HG02588 (cell line): ENCODE data around the gene ING2.
"Not testable (repeated sequence)": the region's sequence is repeated elsewhere in the genome, so short reads cannot be mapped to it uniquely, and the experiment has no call there.

Source experiments
- ATAC-seq: cut with Tn5 transposase; IDR thresholded peaks from one replicate; pipeline ENCODE4 v1.9.1; 2021; ENCODE audit warnings: mild to moderate bottlenecking, moderate library complexity; ENCODE audit not compliant: unreplicated experiment

ING2 gene, protein sequence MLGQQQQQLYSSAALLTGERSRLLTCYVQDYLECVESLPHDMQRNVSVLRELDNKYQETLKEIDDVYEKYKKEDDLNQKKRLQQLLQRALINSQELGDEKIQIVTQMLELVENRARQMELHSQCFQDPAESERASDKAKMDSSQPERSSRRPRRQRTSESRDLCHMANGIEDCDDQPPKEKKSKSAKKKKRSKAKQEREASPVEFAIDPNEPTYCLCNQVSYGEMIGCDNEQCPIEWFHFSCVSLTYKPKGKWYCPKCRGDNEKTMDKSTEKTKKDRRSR

DNA sequence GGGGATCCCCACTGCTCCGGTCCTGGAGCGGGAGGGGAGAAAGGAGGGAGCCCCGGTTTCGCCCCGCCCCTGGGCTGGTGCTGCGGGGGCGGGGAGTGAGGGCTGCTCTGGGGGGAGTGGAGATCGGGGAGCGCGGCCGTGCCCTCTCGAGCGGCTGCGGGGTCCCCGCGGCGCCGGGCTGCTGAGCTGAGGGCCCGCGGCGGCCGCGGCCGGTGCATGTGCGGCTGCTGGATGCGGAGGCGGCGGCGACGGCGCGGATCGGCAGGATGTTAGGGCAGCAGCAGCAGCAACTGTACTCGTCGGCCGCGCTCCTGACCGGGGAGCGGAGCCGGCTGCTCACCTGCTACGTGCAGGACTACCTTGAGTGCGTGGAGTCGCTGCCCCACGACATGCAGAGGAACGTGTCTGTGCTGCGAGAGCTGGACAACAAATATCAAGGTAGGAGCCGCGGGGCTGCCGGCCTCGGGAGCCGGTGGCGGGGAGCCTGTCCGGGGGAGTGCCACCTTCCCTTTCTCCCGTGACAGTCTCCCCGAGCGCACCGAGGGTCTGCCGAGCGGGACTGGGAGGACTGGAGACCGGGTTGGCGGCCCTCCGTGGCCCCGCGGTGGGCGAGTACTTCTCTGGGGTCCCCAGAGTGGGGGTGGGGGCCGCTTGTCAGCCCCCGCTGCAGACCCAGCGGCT lies at the start of gene ING2:
Gene ING2 (plus strand): TSS at position 129 of the 681 bp plus-strand sequence. CDS start 138 bp downstream, at position 267.
- ATAC-seq, result peak; percentile 48

DNA sequence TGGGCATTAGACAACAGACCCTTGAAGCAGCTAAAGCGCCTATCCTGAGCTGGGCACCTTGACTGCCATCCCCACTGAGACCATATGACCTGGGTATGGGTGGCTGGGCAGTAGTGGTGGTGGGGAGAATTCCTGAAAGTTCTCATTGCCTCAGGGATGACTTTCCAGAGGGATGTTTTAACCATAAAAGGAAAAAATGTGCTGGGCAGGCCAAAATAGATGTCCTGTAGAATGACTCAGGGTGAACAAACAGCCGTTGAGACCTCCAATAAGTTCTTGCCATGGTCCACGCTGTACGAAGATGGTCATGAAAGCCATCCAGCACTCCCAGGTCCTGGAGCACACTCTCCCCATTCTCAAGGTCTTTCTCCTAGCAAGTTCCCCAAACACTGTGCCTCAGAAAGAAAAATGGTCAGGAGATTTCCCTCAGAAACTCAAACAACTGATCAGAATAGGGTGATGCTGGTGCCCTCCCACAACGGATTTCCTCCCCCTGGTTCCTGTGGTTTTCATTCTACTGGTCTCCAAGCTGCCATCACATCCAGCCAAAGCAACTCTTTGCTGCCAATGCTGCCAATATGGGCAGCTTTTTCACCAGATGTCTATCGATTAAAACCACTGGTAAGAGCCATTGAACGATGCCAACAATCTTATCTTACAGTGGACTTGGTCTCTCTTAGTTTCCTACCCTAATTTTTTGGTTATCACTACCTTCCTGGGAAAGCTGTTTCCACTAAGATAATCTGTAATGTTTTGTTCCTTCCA lies 49.2 kb upstream of the ING2 start:
- no peak for ATAC-seq

DNA sequence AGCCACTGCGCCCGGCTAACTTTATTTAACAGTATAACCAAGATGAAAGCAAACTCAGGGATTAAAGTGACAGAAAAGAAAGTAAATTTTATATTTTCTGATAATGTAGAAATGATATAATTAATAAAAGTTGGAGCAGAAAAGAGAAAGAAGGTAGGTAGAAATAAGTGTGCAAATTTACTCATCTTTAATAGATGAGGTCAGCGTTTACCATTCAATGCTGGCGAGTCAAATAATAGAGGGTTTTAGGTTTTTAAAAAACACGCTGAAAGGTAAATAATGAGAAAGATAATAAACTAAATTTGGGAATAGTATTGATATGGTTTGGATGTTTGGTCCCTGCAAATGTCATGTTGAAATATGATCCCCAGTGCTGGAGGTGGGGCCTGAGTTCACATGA lies 46.9 kb upstream of the ING2 start:
- ATAC-seq, result no peak

DNA sequence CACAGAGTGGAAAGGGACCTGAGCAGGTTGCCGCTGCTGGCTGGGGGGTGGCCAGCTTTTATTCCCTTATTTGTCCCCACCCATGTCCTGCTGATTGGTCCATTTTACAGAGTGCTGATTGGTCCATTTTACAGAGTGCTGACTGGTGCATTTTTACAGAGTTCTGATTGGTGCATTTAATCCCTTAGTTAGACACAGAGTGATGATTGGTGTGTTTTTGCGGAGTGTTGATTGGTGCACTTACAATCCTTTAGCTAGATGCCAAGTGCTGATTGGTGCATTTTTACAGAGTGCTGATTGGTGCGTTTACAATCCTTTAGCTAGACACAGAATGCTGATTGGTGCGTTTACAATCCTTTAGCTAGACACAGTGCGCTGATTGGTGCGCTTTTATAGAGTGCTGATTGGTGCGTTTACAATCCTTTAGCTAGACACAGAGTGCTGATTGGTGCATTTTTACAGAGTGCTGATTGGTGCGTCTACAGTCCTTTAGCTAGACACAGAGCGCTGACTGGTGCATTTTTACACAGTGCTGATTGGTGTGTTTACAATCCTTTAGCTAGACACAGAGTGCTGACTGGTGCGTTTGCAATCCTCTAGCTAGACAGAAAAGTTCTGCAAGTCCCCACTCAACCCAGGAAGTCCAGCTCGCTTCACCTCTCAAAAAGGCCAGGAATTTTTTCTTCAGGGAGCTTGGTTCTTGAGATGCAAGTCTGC lies 40.8 kb upstream of the ING2 start:
- ATAC-seq, result not testable (repeated sequence)

DNA sequence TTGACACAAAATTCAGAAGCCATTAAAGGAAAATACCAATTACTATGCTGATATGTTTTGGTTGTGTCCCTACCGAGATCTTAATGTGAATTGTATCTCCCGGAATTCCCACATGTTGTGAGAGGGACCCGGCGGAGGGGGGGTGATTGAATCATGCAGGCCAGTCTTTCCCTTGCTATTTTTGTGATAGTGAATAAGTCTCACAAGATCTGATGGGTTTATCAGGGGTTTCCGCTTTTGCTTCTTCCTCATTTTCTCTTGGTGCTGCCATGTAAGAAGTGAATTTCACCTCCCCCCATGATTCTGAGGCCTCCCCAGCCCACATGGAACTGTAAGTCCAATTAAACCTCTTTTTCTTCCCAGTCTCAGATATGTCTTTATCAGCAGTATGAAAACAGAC lies 39.0 kb upstream of the ING2 start:
- not testable (repeated sequence) for ATAC-seq

DNA sequence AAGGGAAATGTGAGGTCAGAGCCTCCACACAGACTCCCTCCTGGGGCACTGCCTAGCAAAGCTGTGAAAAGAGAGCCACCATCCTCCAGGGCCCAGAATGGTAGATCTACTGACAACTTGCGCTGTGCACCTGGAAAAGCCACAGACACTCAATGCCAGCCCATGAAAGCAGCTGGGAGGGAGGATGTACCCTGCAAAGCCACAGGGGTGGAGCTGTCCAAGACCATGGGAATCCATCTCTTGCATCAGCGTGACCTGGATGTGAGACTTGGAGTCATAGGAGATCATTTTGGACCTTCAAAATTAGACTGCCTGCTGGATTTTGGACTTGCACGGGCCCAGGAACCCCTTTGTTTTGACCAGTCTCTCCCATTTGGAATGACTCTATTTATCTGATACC lies 37.6 kb upstream of the ING2 start:
- ATAC-seq, result no peak

DNA sequence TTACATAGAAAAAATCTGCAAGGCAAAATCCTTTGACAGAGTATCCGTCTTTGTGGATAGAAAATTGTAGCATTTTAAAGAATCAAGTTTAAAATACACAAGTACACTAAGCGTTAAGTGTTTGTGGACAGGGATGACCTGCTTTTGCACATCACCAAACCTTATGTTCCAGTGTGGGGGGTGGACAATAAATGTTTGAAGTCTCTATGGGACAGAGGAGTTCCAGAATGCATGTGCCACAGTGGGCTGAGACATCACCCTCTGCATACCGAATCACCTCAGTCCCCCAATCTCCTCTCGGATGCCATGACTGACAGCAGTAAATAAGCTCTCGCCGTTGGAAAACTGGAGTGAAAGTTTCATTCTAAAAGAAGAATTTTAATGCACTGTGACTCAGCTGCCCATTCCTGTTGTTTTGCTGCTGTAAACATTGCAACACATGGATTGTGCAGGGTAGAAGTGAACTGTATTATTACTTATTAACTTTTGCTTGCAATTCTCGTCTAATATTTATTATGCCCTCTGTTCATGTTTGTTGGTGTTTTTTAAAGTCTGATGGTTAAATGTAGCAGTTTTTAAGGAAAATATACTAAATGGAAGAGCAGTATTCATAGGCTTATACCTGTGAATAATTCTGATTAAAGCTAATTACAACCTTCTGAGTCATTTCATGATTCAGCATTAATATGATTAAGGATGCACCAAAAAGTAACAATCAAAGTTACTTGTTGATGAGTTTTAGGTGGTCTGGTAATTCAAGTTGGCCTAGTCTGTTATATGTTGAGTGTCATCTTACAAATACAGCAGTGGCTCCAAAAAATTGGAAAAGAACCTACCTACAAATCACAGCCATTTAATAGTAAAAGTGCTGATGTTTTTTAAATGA lies 36.4 kb upstream of the ING2 start:
- ATAC-seq, result no peak

DNA sequence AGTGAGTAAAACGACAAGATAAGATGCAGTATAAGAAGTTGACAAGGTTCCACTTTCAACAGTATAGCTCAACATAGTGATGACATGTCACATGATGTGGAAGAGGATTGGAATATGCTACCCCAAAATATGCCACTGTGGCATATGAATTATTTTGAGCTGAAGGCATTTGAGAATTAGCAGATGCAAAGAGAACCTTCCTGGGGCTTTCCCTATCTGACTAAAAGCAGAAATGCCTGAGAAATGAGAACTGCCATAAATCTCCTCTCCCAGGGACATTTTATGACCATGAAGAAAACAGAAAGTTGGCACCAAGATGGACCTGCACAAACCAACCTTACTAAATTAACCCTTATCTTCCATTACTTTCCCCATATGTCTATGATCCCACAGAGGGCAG lies 35.6 kb upstream of the ING2 start:
- ATAC-seq, result no peak

DNA sequence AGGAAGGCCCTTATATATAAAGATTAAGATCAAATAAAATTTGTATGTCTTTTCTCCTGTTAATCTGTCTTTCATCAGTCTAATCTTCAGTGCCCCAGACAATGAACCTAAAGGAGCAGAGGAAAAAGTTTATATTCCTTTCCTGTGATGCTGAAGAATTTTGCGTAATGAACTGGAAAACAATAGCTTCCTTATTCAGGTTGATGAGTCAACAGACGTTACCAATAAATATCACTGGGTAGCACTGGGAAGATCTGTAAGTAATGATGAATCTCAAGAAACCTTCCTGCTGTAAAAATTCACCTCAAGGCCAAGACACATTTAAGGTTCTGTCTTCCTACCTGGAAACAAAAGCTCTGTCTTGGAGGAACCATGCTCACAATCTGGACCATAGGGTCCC lies 34.9 kb upstream of the ING2 start:
- no peak for ATAC-seq

DNA sequence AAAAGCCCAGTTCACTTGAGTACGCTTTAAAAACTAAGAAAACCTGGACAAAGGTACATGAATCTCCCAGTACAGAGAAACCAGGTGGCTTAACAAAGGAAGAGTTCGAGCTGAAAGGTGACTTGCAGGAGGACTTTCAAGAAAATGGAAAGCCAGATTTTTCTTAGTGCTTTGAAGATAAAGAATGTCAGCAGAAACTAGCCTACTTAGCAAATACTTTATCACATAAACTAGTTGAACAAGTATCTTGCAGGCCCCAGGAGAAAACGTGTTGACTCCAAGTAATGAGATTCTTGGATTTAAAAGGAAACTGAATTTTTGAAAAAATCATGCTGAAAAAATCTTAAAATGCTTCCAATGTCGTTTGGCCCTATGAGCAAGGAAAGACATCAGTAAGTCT lies 34.0 kb upstream of the ING2 start:
- ATAC-seq, result no peak

DNA sequence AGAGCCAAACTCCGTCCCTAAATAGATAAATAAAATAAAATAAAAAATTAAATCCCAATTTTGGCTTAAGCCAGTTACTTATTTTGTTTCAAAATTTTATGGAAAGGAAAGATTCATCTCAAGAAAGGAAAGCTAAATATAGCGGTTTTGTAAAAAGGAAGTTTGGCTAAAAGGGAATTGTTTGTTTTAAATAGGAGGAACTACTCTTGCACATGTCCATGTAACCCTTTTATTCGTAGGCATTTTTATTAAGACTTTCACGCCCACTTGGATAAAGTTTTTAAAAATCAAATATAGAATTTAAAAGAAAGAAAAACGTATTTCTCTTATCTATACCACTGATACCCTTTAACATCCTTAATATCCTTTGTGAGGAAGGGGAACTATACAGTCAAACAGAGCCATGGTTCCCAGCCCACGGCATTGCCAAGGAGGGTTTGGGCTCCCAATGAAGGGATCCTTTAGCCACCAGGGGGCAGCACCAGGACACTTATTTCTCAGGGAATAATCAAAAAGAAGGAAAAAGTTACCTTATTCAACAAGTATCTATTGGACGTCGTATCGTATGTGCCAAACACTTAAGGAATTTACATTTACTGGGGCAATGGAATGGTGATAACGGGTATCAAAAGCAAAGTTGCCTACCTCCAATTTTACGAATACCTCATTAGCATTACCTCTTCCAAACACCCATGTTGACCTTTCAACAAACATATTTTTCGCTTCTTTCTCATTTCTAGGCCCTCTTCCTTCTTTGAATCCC lies 32.7 kb upstream of the ING2 start:
- ATAC-seq, result peak; percentile 64

DNA sequence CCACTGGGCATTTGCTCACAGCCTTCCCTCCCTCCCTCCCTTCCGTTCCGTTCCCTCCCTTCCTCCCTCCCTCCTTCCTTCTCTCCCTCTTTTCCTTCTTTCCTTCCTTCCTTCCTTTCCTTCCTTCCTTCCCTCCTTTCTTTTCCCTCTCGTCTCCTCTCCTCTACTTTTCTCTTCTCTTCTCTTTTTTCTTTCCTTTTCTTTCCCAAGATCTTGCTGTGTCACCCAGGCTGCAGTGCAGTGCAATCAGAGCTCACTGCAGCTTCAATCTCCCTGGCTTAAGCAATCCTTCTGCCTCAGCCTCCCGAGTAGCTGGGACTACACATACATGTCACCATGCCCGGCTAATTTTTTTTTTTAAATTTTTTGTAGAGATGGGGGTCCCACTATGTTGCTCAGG lies 26.7 kb upstream of the ING2 start:
- ATAC-seq, result no peak

DNA sequence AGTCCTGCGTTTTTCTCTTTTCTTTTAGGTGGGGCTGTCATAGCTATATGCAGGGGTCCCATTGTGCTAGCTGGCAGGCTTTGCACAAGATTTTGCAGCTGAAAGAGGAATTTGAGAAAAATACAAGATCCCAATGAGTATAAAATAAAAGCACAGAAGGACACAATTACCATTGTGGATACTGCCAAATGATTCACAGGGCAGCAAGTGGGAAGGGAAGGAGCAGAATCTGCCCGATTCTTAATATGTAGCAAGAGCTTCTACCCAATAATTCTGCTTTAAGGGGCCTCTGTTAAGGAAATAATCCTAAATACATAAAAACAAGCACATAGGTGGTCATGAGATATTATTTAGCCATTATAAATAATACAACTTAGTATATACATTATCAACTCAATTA lies 25.9 kb upstream of the ING2 start:
- ATAC-seq, result no peak

DNA sequence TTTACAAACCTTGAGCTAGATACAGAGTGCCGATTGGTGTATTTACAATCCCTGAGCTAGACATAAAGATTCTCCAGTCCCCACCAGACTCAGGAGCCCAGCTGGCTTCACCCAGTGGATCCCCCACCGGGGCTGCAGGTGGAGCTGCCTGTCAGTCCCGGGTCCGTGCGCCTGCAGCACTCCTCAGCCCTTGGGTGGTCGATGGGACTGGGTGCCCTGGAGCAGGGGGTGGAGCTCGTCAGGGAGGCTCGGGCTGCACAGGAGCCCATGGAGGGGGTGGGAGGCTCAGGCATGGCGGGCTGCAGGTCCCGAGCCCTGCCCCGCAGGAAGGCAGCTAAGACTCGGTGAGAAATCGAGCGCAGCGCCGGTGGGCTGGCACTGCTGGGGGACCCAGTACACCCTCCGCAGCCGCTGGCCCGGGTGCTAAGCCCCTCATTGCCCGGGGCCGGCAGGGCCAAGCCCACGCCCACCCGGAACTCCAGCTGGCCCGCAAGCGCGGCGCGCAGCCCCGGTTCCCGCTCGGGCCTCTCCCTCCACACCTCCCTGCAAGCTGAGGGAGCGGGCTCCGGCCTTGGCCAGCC lies 22.3 kb upstream of the ING2 start:
- not testable (repeated sequence) for ATAC-seq

DNA sequence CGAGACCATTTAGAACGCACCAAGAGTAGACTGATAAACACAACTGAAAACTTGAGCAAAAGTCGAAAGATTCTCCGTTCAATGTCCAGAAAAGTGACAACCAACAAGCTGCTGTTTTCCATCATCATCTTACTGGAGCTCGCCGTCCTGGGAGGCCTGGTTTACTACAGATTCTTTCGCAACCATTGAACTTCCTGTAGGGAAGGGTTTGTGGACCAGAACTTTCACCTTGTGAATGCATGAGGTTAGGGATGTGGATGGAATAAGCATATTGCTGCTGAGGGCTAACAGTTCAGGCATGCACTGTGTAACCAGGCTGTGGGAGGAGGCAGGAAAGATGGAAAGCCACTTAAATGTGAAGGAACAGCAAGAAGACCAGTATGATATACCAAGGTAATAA lies 20.9 kb upstream of the ING2 start:
- no peak for ATAC-seq

DNA sequence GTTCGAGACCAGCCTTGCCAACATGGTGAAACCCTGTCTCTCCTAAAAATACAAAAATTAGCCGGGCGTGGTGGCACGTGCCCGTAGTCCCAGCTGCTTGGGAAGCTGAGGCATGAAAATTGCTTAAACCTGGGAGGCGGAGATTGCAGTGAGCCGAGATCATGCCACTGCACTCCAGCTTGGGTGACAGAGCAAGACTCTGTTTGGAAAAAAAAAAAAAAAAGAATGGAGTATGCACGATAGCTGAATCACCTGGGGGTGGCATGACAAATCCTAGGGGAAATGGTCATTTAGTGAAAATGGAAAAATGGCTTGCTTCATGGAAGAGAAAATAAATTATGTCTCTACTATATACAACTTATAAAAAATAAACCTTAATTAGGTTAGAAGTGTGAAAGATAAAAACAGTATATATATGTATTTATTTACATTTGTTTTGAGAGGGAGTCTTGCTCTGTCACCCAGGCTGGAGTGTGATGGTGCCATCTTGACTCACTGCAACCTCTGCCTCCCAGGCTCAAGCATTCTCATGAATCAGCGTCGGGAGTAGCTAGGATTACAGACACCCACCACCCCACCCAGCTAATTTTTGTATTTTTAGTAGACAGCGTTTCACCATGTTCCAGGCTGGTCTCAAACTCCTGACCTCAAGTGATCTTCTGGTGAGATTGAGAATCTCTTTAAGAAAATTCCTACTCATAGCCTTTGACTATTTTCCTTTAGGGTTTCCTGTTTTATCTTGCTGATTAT lies 19.3 kb upstream of the ING2 start:
- ATAC-seq, result no peak

DNA sequence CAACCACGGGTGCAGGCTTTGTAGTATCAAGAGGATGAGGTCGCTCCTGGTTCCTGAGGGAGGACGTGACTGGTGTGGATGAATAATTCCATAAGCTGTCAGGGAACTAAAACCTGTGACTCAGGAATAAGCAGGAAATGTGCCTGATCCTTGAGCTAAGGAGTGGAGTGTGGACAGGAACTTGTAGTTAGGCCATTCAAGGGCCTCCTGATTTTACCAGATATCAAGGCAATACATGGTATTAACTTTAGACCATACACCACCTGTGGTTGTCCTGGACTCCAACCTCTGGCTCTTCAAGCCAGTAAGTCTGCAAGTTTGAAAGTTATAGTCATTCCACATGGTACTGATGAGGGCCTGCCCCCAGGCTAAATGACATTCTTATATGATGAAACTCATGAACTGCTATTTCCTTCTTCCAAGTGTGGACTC lies 12.1 kb upstream of the ING2 start:
- ATAC-seq, result no peak

DNA sequence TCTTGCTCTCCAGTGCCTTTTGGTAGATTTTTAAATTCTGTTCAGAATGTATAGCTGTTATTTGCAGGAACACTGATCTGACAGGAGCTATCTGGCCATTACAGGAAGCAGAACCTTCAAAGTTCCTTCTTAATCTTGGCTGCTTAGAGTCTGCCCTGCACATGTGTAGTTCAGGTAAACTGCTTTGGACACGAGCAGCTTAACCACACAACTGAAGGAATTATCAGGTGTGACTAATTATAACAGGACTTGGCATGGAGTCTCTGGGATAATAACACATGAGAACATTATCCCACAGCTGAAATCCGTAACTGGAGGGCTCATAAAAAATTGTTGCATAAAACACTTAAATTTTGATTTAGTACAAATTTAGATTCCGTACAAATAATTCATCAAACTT lies 11.6 kb upstream of the ING2 start:
- no peak for ATAC-seq
